Calu3 (cell line): ENCODE data around the gene KCNK15. TPM values are rescaled to one million over a fixed set of nuclear protein-coding genes. Genes with fewer than 3 reads are reported as not detected.

Experiments
- BruUV-seq: library from RNA; stranded (reverse); fragments of 400-500 nt; replicated peaks from 2 replicates; lab custom pipeline; 2021; lab: Mats Ljungman, UMichigan
- CTCF ChIA-PET: fragments of 300-600 bp; sonication (Branson Sonifier 250); formaldehyde crosslinking; loops from one replicate; lab custom pipeline; 2022; ENCODE audit warnings: antibody characterized with exemption; lab: Charles Lee
- DNase-seq: peaks from one replicate; pipeline ENCODE4 v3.0.0; 2022
- H3K27ac Mint-ChIP-seq: one replicate; pipeline ENCODE4 v1.8.0; 2022; ENCODE audit warnings: mixed read lengths; ENCODE audit not compliant: unreplicated experiment
- H3K27me3 Mint-ChIP-seq: one replicate; pipeline ENCODE4 v1.8.0; 2022; ENCODE audit warnings: mixed read lengths; ENCODE audit not compliant: unreplicated experiment
- H3K36me3 Mint-ChIP-seq: one replicate; pipeline ENCODE4 v1.8.0; 2022; ENCODE audit warnings: mild to moderate bottlenecking, moderate library complexity, mixed read lengths; ENCODE audit not compliant: insufficient read depth, unreplicated experiment
- H3K4me1 Mint-ChIP-seq: one replicate; pipeline ENCODE4 v1.8.0; 2022; ENCODE audit warnings: mild to moderate bottlenecking, low read depth, mixed read lengths; ENCODE audit not compliant: unreplicated experiment
- H3K4me3 Mint-ChIP-seq: one replicate; pipeline ENCODE4 v1.8.0; 2022; ENCODE audit warnings: mild to moderate bottlenecking, low read depth, moderate library complexity, mixed read lengths; ENCODE audit not compliant: unreplicated experiment
- H3K9me3 Mint-ChIP-seq: one replicate; pipeline ENCODE4 v1.8.0; 2022; ENCODE audit warnings: low read depth, mixed read lengths; ENCODE audit not compliant: unreplicated experiment
- CTCF ChIP-seq: fragments of 200-600 bp; IDR thresholded peaks from one replicate; pipeline ENCODE4 v1.8.0; 2022; ENCODE audit warnings: antibody characterized with exemption; ENCODE audit not compliant: unreplicated experiment
- intact Hi-C: fragments of 100-400 bp; cut with micrococcal nuclease; formaldehyde crosslinking; loops from one replicate; pipeline ENCODE4 v1.10.0; 2022; ENCODE audit not compliant: unreplicated experiment
- total RNA-seq: library from RNA; stranded (reverse); gene quantifications from 2 replicates; pipeline ENCODE4 v1.2.3, GENCODE V29; 2022

The KCNK15 gene
- total RNA-seq, 1 experiment from 2014 or later, result 1.5 TPM

- intact Hi-C loops, result no loop called here
- no peaks in the 10 kb centered on the region for H3K36me3 Mint-ChIP-seq
- no peaks in the 10 kb centered on the region for H3K9me3 Mint-ChIP-seq
- H3K4me1 Mint-ChIP-seq, result peaks cover 3% of the 10 kb centered on the region
- CTCF ChIA-PET, result interaction anchor here (2.2 kb wide), 1 partner anchor 8 kb away, joined by 9 read pairs; the partner anchor contains the start of gene CCN5
- TF ChIP-seq CTCF, result no peak
- H3K27ac Mint-ChIP-seq, result no peak overlapping the region
- no peak for DNase-seq
- H3K27me3 Mint-ChIP-seq, result no peaks in the 10 kb centered on the region
- BruUV-seq, result no TSS peak
- no peak overlapping the region for H3K4me3 Mint-ChIP-seq
Measured at GRCh38 chr20:44706301-44707017, 39.2 kb upstream of the KCNK15 start.

GRCh38 chr20:44707018-44707579 lies 38.6 kb upstream of the KCNK15 start:
- intact Hi-C loops, result no loop called here
- H3K36me3 Mint-ChIP-seq, result no peaks in the 10 kb centered on the region
- BruUV-seq, result no TSS peak
- H3K27me3 Mint-ChIP-seq, result no peaks in the 10 kb centered on the region
- peaks cover 5% of the 10 kb centered on the region for H3K4me1 Mint-ChIP-seq
- CTCF ChIA-PET, result interaction anchor here (0.9 kb wide), 1 partner anchor 26 kb away, joined by 3 read pairs; no protein-coding TSS in a partner anchor
- no peak for DNase-seq
- TF ChIP-seq CTCF, result no peak
- no peak overlapping the region for H3K4me3 Mint-ChIP-seq
- no peak overlapping the region for H3K27ac Mint-ChIP-seq
- H3K9me3 Mint-ChIP-seq, result no peaks in the 10 kb centered on the region

- CTCF ChIA-PET, result interaction anchor here (0.7 kb wide), 1 partner anchor 385 kb away, joined by 3 read pairs; no protein-coding TSS in a partner anchor
- Mint-ChIP-seq H3K27ac (no peak overlapping the region), H3K4me3 (no peak overlapping the region), H3K4me1 (peaks cover 18% of the 10 kb centered on the region), H3K27me3 (no peaks in the 10 kb centered on the region), H3K36me3 (peaks cover under 1% of the 10 kb centered on the region), H3K9me3 (no peaks in the 10 kb centered on the region)
- TF ChIP-seq CTCF, result no peak
- intact Hi-C loops, result no loop called here
- DNase-seq, result no peak
- no TSS peak for BruUV-seq
Measured at GRCh38 chr20:44709380-44709779, 36.3 kb upstream of the KCNK15 start.

GRCh38 chr20:44709797-44710196 lies 35.9 kb upstream of the KCNK15 start:
- Mint-ChIP-seq H3K36me3 (peaks cover 5% of the 10 kb centered on the region), H3K27ac (no peak overlapping the region), H3K4me1 (peaks cover 22% of the 10 kb centered on the region), H3K4me3 (no peak overlapping the region), H3K9me3 (no peaks in the 10 kb centered on the region), H3K27me3 (no peaks in the 10 kb centered on the region)
- DNase-seq, result no peak
- intact Hi-C loops, result no loop called here
- CTCF ChIA-PET, result interaction anchor here (0.7 kb wide), 1 partner anchor 385 kb away, joined by 3 read pairs; no protein-coding TSS in a partner anchor
- TF ChIP-seq CTCF, result no peak
- no TSS peak for BruUV-seq
